RPMI8226 (cell line): ENCODE measurements around the gene PCDHA10.

Experiments used
- DNase-seq: peaks from one replicate; pipeline ENCODE4 v3.0.0-alpha.2; 2015

The PCDHA10 gene

DNA sequence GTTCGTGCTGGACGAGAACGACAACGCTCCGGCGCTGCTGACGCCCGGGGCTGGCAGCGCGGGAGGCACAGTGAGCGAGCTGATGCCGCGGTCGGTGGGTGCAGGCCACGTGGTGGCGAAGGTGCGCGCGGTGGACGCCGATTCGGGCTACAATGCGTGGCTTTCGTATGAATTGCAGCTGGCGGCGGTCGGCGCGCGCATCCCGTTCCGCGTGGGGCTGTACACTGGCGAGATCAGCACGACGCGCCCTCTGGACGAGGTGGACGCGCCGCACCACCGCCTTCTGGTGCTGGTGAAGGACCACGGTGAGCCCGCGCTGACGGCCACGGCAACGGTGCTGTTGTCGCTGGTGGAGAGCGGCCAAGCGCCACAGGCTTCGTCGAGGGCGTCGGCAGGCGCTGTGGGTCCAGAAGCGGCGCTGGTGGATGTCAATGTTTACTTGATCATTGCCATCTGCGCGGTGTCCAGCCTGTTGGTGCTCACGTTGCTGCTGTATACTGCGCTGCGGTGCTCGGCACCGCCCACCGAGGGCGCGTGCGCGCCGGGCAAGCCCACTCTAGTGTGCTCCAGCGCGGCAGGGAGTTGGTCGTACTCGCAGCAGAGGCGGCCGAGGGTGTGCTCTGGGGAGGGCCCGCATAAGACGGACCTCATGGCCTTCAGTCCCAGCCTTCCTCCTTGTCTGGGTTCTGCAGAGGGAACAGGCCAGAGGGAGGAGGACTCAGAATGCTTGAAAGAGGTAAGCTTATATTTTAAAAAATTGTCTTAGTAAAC lies 28.4 kb downstream of the PCDHA10 start:
- no peak for DNase-seq

DNA sequence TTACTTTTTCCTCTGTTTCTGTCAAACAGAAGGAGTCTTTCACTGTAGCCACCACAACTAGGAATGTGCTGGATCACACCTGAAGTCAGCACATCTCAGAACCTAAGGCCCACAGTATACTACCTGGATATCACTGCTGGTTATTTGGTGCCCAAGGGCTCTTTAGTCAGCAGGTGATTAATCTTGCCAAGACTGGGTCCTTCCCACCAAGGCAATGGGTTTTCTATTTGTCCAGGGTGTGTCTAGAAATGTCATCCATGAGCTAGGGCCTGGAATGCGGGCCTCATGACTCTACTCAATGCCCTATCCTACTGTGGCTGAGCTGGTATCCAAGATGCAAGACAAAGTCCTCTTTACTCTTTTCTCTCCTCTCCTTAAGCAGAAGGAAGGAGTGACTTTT lies 60.6 kb downstream of the PCDHA10 start:
- no peak for DNase-seq
